ENCODE measurements around the gene SYT9. TPM values are rescaled to one million over a fixed set of nuclear protein-coding genes. Genes with fewer than 3 reads are reported as not detected.

SYT9 gene
- polyA plus RNA-seq, 3 donors, result not detected

DNA sequence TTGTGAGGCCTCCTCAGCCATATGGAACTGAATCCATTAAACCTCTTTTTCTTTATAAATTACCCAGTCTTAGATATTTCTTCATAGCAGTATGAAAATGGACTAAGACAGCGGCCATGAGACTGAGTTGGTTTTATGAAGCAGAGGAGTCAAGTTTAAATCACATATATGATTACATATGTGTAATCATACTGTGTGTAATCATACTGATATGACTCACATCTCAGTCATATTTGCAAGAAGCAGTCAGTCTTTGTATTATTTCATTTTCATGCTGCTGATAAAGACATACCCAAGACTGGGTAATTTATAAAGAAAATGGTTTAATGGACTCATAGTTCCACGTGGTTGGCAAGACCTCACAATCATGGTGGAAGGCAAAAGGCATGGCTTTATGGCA is 89.8 kb downstream of the SYT9 start:
- intact Hi-C loops (cut with micrococcal nuclease), result no loop called here
- H4K20me1 ChIP-seq (ENCODE audit: insufficient read depth, low read length), result no peaks in the 10 kb centered on the region
- Mint-ChIP-seq H3K4me1 (no peaks in the 10 kb centered on the region), H3K9me3 (peaks cover 0 to 9% (median 2%) of the 10 kb centered on the region in 7 donors), H3K27ac (no peak overlapping the region), H3K27me3 (ENCODE audit: low read depth in 3 of 3) (peaks cover 5 to 12% (median 11%) of the 10 kb centered on the region in 3 donors), H3K36me3 (no peaks in the 10 kb centered on the region), H3K4me3 (no peak overlapping the region)
- WGBS (ENCODE audit: insufficient coverage), result no CpG with 5 or more reads among the region's 2 CpGs
- no peaks in the 10 kb centered on the region for H3K4me1 ChIP-seq (ENCODE audit: control insufficient read depth in 1 of 2, insufficient read depth in 2 of 2, low read length in 2 of 2)
- no peak overlapping the region for H2AFZ ChIP-seq (ENCODE audit: insufficient read depth, low read depth, low read length, poor library complexity, severe bottlenecking)
- H3K27ac ChIP-seq (ENCODE audit: low read depth in 1 of 2, low read length in 2 of 2), result no peak overlapping the region
- DNase-seq, result no peak
- no peak overlapping the region for H3K4me2 ChIP-seq (replicated peaks; ENCODE audit: extremely low read depth, low read length, poor library complexity, severe bottlenecking)
- no peaks in the 10 kb centered on the region for H3K9me3 ChIP-seq (replicated peaks in 1 of 2; ENCODE audit: control insufficient read depth in 1 of 2, insufficient read depth in 1 of 2, low read length in 2 of 2)
- no peaks in the 10 kb centered on the region for H3K36me3 ChIP-seq (replicated peaks in 1 of 2; ENCODE audit: control insufficient read depth in 1 of 2, insufficient read depth in 2 of 2, low read length in 2 of 2)
- no peak overlapping the region for H3K4me3 ChIP-seq (replicated peaks in 1 of 3; ENCODE audit: low read depth in 2 of 3, low read length in 3 of 3)
- H3K79me2 ChIP-seq (ENCODE audit: insufficient read depth, low read length), result no peaks in the 10 kb centered on the region
- no peak overlapping the region for H3K9ac ChIP-seq (ENCODE audit: insufficient read depth, low read length, poor library complexity, severe bottlenecking)
- peaks cover 0 to 4% of the 10 kb centered on the region in 2 donors for H3K27me3 ChIP-seq (ENCODE audit: control insufficient read depth in 2 of 2, insufficient read depth in 2 of 2, low read length in 2 of 2)
- TF ChIP-seq, protein P1, sequence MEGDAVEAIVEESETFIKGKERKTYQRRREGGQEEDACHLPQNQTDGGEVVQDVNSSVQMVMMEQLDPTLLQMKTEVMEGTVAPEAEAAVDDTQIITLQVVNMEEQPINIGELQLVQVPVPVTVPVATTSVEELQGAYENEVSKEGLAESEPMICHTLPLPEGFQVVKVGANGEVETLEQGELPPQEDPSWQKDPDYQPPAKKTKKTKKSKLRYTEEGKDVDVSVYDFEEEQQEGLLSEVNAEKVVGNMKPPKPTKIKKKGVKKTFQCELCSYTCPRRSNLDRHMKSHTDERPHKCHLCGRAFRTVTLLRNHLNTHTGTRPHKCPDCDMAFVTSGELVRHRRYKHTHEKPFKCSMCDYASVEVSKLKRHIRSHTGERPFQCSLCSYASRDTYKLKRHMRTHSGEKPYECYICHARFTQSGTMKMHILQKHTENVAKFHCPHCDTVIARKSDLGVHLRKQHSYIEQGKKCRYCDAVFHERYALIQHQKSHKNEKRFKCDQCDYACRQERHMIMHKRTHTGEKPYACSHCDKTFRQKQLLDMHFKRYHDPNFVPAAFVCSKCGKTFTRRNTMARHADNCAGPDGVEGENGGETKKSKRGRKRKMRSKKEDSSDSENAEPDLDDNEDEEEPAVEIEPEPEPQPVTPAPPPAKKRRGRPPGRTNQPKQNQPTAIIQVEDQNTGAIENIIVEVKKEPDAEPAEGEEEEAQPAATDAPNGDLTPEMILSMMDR (IDR thresholded peaks at IDR 0.05), result no peak

DNA sequence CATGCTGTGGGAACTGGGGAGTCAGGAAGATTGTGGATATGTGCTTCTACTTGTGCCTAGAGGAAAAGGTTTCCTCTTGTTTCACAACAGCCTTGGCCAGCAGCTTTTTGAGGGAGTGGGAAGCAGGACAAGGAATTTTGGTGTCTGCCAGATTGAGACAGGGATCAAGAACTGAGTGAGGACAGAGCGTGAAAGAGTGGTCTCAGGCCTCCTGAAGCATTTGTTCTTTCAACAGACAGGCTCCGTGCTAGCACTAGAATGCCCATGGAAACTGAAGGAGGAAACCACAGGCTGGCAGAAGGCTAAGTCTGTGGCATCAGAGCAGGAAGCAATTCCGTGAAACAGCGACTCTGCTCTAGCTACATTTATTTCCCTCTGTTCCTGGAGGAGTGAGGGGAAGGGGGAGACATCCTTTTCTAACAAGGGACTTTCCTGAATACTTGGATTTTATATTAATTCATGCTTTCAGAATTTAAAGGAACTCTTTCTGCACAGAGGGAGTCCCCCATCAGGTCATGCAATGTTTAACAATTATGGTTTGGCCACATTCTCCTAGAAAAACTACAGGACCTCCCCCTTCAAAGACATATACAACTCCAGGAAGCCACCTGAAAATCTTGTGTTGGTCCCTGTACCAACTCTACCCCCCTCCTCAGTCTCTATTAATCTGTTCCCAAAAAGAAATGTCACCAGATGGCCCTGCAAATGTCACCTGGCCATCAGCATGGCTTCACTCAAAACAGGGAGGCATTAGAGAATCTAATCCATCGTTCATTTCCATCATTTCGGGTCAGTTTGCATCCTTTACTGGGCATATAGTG is 96.1 kb downstream of the SYT9 start:
- Histone ChIP-seq H4K20me1 (ENCODE audit: insufficient read depth, low read length) (no peaks in the 10 kb centered on the region), H3K4me3 (replicated peaks in 1 of 3; ENCODE audit: low read depth in 2 of 3, low read length in 3 of 3) (no peak overlapping the region), H3K79me2 (ENCODE audit: insufficient read depth, low read length) (no peaks in the 10 kb centered on the region), H3K9ac (ENCODE audit: insufficient read depth, low read length, poor library complexity, severe bottlenecking) (no peak overlapping the region), H3K4me2 (replicated peaks; ENCODE audit: extremely low read depth, low read length, poor library complexity, severe bottlenecking) (no peak overlapping the region), H3K36me3 (replicated peaks in 1 of 2; ENCODE audit: control insufficient read depth in 1 of 2, insufficient read depth in 2 of 2, low read length in 2 of 2) (no peaks in the 10 kb centered on the region), H2AFZ (ENCODE audit: insufficient read depth, low read depth, low read length, poor library complexity, severe bottlenecking) (no peak overlapping the region), H3K27me3 (ENCODE audit: control insufficient read depth in 2 of 2, insufficient read depth in 2 of 2, low read length in 2 of 2) (peaks cover 3 to 4% of the 10 kb centered on the region in 2 donors), H3K4me1 (ENCODE audit: control insufficient read depth in 1 of 2, insufficient read depth in 2 of 2, low read length in 2 of 2) (no peaks in the 10 kb centered on the region), H3K27ac (ENCODE audit: low read depth in 1 of 2, low read length in 2 of 2) (no peak overlapping the region), H3K9me3 (replicated peaks in 1 of 2; ENCODE audit: control insufficient read depth in 1 of 2, insufficient read depth in 1 of 2, low read length in 2 of 2) (no peaks in the 10 kb centered on the region)
- no peaks in the 10 kb centered on the region for H3K36me3 Mint-ChIP-seq
- 46% methylated on average over 4 of the region's 6 CpGs for WGBS (ENCODE audit: insufficient coverage)
- peaks cover 0 to 2% (median 0%) of the 10 kb centered on the region in 7 donors for H3K9me3 Mint-ChIP-seq
- H3K27ac Mint-ChIP-seq, result no peak overlapping the region
- no peak overlapping the region for H3K4me3 Mint-ChIP-seq
- no peaks in the 10 kb centered on the region for H3K4me1 Mint-ChIP-seq
- intact Hi-C loops (cut with micrococcal nuclease), result no loop called here
- no peak for DNase-seq
- peaks cover 4 to 14% (median 13%) of the 10 kb centered on the region in 3 donors for H3K27me3 Mint-ChIP-seq (ENCODE audit: low read depth in 3 of 3)
- TF ChIP-seq, protein P1 (IDR thresholded peaks at IDR 0.05), result no peak
